Astrocyte (in vitro differentiated cells and primary cell): ENCODE measurements around the gene PAPOLB.

Experiments used
- EZH2 ChIP-seq: IDR thresholded peaks from 2 replicates; pipeline ENCODE4 v1.6.1; 2012; ENCODE audit warnings: mild to moderate bottlenecking, low read length, inconsistent platforms; ENCODE audit not compliant: insufficient read depth
- TF ChIP-seq, protein P1 (sequence below): IDR thresholded peaks from 2 replicates; pipeline ENCODE4 v1.5.1; 2011; ENCODE audit warnings: low read depth, mild to moderate bottlenecking, inconsistent platforms, low read length, moderate library complexity; ENCODE audit not compliant: insufficient read depth

DNA sequence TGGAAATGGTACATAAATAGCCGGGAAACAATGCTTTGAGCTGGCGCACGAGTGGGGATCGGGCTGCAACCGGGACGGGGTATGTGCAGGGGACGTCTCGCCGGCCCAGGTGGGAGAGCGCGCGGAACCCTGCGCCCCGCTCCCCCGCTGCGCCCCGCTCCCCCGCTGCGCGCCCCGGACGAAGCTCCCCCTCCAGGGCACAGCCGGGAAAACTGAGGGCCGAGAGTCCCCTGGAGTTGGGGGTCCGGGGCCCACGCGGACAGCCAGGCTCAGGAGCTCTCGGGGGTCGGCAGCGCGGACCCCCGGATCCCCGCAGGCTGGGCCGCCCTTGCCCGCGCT, 21.2 kb upstream of the PAPOLB start:
- TF ChIP-seq, protein P1, sequence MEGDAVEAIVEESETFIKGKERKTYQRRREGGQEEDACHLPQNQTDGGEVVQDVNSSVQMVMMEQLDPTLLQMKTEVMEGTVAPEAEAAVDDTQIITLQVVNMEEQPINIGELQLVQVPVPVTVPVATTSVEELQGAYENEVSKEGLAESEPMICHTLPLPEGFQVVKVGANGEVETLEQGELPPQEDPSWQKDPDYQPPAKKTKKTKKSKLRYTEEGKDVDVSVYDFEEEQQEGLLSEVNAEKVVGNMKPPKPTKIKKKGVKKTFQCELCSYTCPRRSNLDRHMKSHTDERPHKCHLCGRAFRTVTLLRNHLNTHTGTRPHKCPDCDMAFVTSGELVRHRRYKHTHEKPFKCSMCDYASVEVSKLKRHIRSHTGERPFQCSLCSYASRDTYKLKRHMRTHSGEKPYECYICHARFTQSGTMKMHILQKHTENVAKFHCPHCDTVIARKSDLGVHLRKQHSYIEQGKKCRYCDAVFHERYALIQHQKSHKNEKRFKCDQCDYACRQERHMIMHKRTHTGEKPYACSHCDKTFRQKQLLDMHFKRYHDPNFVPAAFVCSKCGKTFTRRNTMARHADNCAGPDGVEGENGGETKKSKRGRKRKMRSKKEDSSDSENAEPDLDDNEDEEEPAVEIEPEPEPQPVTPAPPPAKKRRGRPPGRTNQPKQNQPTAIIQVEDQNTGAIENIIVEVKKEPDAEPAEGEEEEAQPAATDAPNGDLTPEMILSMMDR = no peak
- TF ChIP-seq EZH2 = no peak
